HG03442 (cell line): ENCODE measurements around the gene TMBIM6.
"Not testable (repeated sequence)": the region's sequence is repeated elsewhere in the genome, so short reads cannot be mapped to it uniquely, and the experiment has no call there.

ENCODE experiments used
- ATAC-seq: cut with Tn5 transposase; IDR thresholded peaks from one replicate; pipeline ENCODE4 v1.9.1; 2021; ENCODE audit warnings: mild to moderate bottlenecking, moderate library complexity; ENCODE audit not compliant: unreplicated experiment

The TMBIM6 gene

GRCh38 chr12:49773102-49773501 is 31.7 kb downstream of the TMBIM6 start:
- not testable (repeated sequence) for ATAC-seq

DNA sequence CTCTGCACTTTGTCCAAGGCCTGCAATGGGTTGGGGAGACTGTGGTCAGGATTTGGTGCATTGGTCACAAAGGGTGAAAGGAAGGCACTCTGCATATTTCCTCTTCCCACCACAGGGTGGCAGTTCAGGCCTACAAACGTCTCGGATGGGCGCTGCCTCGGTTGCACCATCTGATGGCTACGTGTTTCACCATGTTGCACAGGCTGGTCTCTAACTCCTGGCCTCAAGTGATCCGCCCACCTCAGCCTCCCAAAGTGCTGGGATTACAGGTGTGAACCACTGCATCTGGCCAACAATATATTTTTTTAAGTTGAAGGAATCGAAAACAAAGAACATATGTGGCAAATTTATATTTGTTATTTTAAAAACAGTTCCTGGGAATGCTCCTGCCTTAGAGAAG is 35.1 kb downstream of the TMBIM6 start:
- peak; percentile 50 for ATAC-seq

DNA sequence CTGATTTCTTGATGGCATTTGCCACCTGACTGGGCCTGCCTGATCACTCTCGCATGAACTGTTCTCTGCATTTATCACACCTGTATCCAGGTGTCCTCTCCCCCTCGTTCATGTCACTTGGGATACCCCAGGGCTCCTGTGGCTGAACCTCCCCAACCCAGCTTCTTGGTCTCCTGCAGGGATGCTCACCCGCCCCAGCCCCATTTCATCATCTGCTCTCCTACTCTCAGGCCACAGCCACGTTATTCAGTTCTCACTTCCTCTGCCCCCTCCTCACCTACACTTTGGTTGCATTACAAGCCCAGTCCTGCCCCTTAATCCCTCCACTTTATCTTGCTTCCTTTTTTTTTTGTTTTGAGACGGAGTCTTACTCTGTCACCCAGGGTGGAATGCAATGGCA is 35.5 kb downstream of the TMBIM6 start:
- no peak for ATAC-seq

GRCh38 chr12:49777341-49777740 is 36.0 kb downstream of the TMBIM6 start:
- no peak for ATAC-seq

DNA sequence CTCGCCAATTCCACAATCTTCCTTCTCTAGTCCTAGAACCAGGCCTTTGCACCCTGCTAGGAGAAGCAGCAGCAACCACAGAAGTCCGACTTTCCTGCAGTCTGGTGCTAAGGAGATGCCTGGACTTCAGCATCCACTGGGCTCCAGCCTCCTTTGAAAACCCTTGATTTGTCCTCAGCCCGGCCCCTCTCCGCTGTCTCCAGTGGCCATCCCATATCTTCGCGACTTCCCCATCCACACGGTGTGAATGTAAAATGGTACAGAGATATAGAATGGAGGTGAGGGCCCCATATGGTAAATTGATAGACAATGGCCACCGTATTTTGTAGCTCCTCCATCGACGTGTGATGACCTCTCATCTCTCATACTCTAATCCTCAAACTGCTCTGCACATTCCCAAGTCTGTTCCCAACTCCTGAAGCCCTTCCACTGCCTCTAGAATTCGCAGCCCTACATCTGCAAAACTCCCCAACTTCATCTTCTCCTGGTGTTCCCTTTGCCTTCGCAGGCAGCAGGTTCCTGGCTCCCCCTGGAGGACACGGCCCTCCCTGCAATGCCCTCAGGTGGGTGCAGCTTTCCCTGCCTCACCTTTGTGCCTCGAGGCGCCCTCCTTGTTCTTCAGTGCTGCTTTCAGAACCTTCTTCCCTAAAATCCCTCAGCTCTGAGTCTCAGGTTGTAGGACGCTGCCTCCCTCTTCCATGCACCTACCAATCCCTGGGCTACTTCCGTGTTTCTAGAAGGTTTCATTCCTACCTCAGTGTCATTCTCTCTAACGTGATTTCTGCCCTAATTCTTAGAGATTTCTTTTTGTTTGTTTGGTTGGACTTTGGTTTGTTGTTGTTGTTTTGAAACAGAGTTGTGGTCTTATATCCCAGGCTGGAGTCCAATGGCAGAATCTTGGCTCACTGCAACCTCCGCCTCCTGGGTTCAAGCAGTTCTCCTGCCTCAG is 36.7 kb downstream of the TMBIM6 start:
- ATAC-seq: no peak

DNA sequence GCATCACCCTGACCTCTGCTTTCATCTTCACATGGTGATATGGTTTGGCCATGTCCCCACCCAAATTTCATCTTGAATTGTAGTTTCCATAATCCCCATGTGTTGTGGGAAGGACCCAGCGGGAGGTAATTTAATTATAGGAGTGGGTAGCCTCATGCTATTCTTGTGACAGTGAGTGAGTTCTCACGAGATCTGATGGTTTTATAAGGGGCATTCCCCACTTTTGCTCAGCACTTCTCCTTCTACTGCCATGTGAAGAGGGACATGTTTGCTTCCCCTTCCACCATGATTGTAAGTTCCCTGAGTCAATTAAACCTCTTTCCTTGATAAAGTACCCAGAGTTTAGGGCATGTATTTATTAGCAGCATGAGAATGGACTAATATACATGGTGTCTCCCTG is 38.2 kb downstream of the TMBIM6 start:
- ATAC-seq: no peak

GRCh38 chr12:49780914-49781313 is 39.6 kb downstream of the TMBIM6 start:
- ATAC-seq: not testable (repeated sequence)

GRCh38 chr12:49783917-49784676 is 42.7 kb downstream of the TMBIM6 start:
- ATAC-seq: no peak

DNA sequence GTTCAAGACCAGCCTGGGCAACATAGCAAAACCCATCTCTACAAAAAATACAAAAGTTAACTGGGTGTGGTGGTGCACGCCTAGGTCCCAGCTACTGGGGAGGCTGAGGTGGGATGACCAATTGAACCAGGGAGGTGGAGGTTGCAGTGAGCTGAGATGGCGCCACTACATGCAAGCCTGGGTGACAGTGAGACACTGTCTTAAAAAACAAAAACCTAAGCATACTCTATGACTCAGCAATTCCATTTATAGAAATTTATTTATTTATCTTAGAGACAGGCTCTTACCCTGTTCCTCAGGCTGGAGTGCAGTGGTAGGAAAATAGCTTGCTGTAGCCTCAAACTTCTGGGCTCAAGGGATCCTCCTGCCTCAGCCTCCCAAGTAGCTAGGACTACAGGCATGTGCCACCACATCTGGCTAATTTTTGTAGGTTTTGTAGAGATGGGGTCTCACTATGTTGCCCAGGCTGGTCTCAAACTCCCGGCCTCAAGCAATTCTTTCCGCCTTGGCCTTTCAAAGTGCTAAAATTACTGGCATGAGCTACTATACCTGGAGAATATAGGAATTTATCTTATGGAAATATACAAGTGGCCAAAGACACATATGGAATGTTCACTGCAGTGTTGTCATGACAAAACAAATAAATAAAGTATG is 43.5 kb downstream of the TMBIM6 start:
- ATAC-seq: no peak

- no peak for ATAC-seq
Observed at GRCh38 chr12:49787672-49788071, 46.3 kb downstream of the TMBIM6 start.

GRCh38 chr12:49789992-49790391 is 48.6 kb downstream of the TMBIM6 start:
- no peak for ATAC-seq

- no peak for ATAC-seq
Observed at GRCh38 chr12:49790741-49791555, 49.6 kb downstream of the TMBIM6 start.

- ATAC-seq: no peak
Observed at GRCh38 chr12:49791700-49792099, 50.3 kb downstream of the TMBIM6 start.

GRCh38 chr12:49792181-49792970 is 51.0 kb downstream of the TMBIM6 start:
- ATAC-seq: no peak

DNA sequence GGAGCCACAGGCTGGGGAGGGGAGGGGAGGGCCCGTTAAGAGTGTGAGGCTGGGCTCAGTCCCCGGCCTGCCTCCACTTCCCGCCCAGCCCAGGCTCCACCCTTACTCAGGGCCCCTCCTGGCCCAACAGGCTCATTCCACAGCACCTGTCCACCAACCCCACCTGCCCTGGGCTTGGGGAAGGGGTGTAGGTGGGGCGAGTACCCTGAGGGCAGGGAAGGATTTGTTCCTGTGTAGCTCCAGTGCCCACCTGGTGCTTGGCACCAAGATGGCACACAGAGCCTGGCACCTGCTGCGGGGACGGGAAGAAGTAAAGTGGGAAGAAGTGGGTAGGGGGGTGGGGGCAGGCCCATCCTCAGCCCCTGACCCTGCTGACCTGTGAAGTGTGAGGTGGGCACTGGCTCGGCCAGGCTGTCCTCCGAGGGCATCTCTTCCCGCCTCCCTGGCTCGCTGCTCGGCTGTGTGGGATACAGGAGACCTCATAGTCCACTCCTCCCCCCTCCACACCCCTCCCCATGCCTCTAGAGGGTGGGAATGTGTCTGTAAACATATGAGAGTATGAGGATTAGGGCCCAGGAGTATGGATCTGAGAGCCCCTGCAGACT is 51.7 kb downstream of the TMBIM6 start:
- ATAC-seq: no peak

DNA sequence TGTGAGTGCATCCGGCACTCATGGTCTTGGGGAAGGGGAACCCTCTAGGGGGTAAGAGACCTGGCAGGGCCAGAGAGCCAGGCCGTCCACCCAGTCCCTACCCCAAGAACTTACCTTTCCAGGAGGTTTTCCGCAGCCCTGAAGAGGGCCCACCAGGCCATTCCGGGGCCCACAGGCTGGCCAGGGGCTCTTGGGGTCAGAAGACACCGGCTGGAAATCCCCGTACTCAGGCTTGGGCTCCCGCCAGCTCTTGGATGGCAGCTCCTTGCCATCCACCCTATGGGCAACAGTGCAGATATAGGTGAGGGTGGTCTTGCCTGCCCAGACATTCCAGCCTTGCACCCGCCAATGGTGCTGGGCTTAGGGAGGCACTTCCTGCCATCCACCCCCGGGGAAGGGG is 52.3 kb downstream of the TMBIM6 start:
- no peak for ATAC-seq

- no peak for ATAC-seq
Observed at GRCh38 chr12:49794021-49794420, 52.7 kb downstream of the TMBIM6 start.

DNA sequence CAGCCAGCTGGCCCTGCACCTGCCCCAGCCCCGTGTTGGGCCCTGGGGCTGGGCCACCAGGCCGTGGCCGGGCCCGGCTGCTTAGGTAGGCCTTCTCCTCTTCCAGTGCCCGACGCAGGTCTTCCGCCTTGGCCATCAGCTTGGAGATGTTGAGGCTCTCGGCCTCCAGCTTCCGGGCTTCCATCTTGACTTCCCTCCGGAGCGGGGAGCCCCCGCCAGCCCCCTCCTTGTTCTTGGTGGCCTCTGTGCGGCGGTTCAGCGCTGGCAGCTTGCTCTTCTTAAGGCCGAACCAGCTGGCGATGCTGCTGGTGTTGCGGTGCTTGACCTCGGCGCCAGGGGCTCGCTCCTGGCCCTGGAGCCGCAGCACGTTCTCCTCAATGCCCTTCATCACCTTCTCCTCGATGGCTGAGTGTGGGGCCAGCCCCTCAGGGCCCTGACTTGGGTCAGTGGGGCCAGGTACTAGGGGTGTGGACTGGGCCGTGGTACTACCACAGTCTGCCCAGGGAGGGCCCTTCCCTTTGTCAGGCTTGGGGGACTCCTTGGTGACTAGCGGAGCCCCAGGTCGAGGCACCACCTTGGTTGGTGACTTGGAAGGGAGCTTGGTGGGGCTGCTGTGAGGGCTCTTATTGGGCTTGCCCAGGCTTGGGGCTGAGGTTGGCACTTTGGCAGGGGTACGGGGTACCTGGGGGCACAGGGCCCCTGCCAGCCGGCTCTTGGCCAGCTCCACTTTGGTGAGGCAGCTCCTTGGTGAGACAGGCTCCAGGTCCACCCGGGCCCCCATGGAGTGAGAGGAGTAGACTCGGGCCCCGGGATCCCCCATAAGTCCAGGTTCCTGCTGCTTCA is 53.7 kb downstream of the TMBIM6 start:
- no peak for ATAC-seq
